Activated CD4-positive, CD25-positive, alpha-beta regulatory T cell treated with anti-CD3 and anti-CD28 coated beads, Interleukin-2, amount 50 U/mL, for 72 hours (primary cell): ENCODE data around the gene TACR1.

Experiments
- DNase-seq: peaks from one replicate; pipeline ENCODE4 v3.0.0; 2021

The TACR1 gene

GRCh38 chr2:75142081-75142480 is 57.2 kb downstream of the TACR1 start:
- DNase-seq, result no peak

- no peak for DNase-seq
Observed at GRCh38 chr2:75140288-75140687, 59.0 kb downstream of the TACR1 start.

GRCh38 chr2:75139171-75139570 is 60.1 kb downstream of the TACR1 start:
- DNase-seq, result no peak

DNA sequence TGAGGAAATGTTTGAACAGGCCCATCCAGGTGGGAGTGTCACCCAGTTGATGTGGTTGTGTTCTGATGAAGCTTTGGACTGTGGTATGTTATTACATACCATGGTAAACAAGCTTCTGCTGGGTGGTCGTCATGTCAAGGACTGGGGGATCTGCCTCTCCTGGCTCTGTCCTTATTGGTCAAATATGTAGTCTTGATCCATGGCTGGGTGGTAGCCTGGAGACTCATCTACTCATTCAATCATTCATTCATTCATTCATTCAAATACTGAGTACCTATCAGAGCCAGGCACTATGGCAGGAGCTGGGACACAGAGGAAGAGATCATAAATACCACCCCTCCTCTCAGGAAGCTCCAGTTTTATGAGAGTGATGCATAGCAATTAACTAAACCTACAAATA is 60.8 kb downstream of the TACR1 start:
- DNase-seq, result no peak

DNA sequence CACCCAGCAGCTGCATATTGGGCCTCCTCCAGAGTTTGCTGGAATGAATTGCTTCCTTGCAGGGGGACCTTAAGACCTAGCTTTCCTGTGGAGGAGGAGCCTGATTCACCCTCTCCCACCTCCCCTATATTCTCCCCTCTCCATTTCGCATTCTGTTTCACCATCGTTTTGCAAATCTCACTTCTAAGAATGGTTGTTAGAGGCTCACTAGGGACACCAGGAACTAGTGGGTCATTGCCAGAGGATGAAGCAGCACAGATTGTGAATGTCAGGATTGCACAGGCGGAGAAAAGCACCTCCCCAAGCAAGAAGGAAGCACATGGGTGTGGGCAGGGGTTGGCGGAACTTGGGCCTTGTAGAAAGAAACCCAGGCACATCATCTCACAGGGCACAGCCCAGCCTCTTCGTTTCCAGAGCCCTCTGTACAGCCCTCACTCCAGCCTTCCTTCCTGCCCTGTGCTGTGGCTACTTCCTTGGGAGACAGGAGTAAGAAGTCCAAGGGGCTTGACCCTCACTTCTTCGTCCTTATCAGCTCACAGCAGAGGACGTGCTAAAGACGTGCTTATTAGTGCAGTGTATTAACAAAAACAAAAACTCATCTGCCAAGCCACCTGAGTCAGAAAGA is 63.4 kb downstream of the TACR1 start:
- no peak for DNase-seq

GRCh38 chr2:75134860-75135259 is 64.5 kb downstream of the TACR1 start:
- DNase-seq, result no peak

GRCh38 chr2:75133621-75134570 is 65.4 kb downstream of the TACR1 start:
- no peak for DNase-seq

- DNase-seq, result no peak
Observed at GRCh38 chr2:75130171-75130570, 69.1 kb downstream of the TACR1 start.

- DNase-seq, result no peak
Observed at GRCh38 chr2:75123876-75124275, 75.4 kb downstream of the TACR1 start.

- no peak for DNase-seq
Observed at GRCh38 chr2:75113231-75113869, 86.0 kb downstream of the TACR1 start.

DNA sequence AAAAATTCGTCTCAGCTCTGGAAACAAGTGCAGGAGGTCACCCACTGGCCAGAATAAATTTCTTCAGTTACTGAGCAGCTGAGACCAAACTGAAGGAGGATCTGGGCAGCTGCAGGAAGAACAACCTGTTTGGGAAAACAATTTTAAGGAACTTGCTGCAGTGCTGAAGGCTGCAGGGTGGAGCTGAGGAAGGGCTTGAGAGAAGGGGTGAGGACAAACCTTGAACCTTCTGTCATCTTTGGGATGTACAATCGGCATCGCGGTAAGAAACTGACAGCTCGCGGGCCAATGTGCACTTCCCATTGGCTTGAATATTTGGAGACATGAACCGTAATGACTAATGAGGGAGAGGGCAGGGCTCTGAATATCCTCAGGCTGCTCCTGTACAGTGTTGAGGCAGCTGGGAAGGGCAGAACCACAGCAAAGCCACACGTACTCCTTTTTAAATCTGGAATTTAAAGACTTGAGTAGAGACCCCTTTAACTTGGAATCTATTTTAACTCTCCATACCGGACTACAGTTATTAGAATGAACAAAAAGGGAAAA is 90.3 kb downstream of the TACR1 start:
- no peak for DNase-seq

GRCh38 chr2:75102011-75102410 is 97.3 kb downstream of the TACR1 start:
- no peak for DNase-seq

- DNase-seq, result no peak
Observed at GRCh38 chr2:75100801-75101151, 98.5 kb downstream of the TACR1 start.

DNA sequence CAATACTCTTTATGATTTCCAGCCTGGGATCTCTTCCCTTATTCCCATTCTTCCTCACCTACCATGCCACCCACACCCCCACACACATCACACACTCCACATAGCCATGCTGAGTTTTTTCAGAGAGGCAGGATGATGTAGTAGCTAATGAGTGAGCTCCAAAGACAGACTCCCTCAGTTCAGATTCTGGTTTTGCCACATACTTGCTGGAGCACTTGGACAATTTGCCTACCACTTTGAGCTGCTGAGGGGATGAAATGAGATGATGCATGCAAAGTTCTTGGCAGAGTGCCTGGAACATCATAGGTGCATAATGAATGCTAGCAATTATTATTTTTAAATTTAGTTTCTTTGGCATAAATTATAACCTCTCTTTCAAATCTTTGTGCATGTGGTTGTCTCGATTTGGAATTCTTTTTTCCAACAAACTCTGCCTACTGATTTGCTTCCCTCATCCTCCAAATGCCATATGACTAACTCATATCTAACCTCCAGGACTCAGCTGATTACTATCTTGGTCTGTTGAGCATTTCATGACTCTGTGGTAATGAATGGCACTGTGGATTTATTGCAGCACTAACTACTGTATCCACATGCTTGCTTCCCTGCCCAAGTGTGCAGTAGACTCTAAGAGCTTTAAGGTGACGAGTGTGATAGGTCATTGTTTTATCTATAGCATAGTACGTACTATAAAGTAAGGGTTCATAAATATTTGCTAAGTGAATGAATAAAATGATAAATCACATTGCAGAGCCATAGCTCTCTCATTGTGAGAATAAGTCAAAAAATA is 99.1 kb downstream of the TACR1 start:
- no peak for DNase-seq

GRCh38 chr2:75099521-75099922 is 99.8 kb downstream of the TACR1 start:
- no peak for DNase-seq

GRCh38 chr2:75098856-75099255 is 100.5 kb downstream of the TACR1 start:
- no peak for DNase-seq

- no peak for DNase-seq
Observed at GRCh38 chr2:75097831-75098230, 101.5 kb downstream of the TACR1 start.

GRCh38 chr2:75094405-75094804 is 104.9 kb downstream of the TACR1 start:
- DNase-seq, result no peak

DNA sequence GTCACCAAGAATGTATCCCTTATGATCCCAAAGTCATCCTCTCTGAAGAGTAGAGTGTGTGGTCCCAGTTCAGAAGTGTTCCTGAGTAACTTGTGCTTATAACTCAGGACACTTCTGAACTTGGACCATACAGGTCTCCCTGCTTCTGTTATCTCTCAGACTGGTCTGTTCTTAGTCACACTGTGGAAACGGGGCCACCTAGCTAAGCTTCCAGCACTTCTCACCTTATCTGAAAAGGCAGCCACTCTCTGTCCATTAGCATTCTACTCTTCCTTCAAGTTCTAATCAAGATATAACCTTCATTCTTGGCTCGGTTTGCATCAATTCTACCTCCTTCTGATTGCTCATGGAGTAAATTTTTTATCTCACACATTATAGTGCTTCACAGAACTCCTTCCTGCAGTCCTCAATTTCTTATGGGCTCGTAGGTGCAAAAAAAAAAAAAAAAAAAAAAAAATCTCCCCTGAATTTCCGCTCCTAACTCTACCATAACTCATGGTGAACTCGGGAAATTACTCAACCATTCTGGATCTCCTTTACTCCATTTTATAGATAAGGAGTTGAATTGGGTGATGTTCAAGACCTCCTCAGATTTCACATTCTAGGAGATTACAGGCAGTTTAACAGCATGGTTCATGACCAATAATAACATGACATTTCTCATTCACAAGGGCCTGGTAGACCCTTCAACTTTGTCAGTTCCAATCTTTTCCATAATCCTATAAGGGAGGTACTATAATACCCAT is 108.4 kb downstream of the TACR1 start:
- no peak for DNase-seq

DNA sequence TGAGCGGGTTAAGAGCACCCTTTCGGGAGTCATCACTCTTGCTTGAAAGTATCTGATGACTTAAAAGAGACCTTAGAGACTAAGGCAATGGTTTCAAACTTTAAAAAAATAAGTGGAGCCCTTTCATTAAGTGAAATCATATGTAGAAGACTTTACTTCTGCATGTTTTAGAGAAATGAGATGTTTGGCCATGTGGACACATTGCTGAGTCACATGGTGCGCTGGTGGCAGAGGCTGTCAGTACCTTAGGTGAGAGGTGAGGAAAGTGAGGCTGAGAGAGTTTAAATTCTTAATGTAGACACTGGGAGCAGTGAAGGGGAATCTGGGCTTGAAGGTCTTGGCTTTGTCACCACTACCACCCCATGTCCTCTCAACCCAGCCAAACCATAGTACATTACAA is 109.8 kb downstream of the TACR1 start:
- DNase-seq, result no peak

- DNase-seq, result no peak
Observed at GRCh38 chr2:75088791-75089190, 110.5 kb downstream of the TACR1 start.

GRCh38 chr2:75087736-75088135 is 111.6 kb downstream of the TACR1 start:
- no peak for DNase-seq
